ENCODE measurements around the gene TBCCD1.
"Not testable (repeated sequence)": the region's sequence is repeated elsewhere in the genome, so short reads cannot be mapped to it uniquely, and the experiment has no call there.

TBCCD1 gene

DNA sequence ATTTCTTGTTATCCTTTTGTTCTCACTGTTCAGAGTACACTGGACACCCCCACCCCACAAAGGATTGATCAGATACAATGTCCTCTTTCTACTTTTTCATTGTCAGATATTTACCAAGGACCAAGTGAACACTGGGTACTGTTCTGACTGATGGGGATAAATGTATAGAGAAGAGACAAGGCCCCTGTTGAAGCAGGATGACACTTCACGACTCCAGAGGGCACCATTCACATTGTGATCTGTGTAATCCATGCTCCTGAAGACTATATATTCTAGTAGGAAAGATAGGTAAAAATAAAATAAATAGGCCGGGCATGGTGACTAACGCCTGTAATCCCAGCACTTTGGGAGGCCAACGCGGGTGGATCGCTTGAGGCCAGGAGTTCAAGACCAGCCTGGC lies 15.8 kb downstream of the TBCCD1 start:
- DNase-seq: no peak

DNA sequence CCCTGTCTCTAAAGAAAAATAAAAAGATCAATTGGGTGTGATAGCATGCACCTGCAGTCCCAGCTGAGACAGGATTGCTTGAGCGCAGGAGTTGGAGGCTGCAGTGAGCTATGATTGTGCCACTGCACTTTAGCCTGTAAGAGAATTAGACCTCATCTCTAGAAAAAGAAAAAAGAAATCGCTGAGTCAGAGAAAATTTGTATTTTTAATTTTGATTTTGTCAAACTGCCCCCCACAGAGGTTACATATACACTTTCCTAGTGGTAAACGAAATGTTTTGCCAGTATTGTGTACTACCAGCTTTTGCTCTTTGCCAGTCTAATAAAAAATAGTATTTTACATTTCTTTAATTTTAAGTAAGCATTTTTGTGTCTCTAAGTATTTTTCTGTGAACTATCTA lies 17.6 kb downstream of the TBCCD1 start:
- DNase-seq: no peak

DNA sequence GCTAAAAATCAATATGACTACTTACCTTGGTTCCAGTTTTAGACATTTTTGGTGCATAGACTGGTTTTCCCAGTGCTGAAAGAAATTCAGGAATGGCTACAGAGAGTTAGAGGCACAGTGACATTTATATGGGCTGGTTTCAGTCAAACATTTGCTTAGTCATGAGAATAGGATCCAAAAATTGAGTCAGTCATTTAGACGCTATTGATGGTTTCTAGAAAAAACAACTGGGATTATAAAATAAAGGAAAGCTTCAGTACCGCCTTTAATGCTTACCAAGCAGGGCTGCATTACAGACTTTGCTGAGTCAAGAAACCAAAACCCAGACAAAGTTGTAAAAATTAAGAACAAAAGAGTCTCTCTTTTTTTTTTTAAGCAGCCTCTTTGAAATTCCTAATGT lies 22.9 kb downstream of the TBCCD1 start, which contains the start of gene CRYGS:
Gene CRYGS, minus strand, starts transcription at position 100 of the 400 bp plus-strand sequence. Its CDS starts 54 bp downstream, at position 46.
- no peak for DNase-seq

DNA sequence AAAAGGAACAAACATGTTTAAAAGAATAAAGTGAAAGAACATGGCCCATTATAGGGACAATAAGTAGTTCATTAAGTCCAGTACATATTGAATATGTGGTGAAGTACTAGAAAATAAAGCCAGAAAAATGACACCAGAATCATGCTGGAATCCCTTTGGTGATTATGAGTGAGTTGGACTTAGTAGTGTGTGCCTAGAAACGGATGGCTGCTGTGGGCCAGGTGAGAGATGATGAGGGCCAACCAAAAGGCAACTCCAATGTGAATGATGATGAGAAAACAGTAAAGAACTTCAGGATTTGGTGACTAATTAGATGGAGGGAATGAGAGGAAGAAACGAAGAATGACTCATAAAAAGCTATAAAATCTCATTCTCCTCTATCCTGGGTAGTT lies 26.3 kb downstream of the TBCCD1 start:
- no peak for DNase-seq

DNA sequence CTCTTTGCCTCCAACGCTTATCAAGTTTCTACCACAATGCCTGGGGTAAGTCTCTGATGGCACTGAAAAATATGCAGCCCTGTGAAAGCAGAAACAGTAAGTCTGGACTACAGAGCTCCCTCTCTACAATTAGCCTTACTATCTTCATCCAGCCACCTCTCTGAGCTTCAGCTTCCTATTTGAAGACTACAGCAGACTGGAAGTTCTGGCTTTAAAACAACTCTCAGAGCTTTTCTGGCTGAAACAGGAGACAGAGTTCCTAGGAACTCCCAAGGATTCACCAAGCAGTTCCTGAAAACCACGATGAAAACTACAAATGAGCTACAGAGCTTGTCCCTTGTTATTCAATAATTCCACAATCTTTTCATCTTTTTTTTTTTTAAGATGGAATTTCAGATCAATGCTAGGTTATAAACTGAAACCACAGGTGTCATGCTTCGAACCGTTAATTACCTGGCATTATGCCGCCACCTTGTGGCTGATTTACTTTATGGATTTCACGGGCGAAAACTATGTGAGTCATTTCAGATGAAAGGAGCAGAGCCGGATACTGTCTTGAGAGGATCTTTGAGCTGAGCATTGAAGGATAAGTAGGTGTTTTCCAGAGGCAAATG lies 26.8 kb downstream of the TBCCD1 start:
- DNase-seq: peak; percentile 42 to 66 (median 54)

DNA sequence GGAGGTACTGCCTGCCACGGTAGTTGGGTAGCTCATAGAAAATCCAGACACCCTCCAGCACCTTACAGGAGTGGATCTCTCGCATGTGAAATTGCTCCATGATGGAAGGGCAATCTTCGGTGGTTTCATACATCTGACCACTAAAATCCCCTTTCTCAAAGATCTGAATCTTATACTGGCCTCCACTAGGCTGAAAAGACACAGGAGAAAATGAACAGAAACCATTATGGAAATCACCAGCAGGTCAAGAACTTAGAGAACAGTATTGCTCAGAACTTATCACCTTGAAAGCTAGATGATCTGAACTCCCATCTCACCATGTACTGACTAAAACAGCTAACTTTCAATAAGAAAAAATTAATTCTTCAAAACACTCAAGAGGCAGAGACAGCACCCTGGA lies 28.4 kb downstream of the TBCCD1 start:
- no peak for DNase-seq

DNA sequence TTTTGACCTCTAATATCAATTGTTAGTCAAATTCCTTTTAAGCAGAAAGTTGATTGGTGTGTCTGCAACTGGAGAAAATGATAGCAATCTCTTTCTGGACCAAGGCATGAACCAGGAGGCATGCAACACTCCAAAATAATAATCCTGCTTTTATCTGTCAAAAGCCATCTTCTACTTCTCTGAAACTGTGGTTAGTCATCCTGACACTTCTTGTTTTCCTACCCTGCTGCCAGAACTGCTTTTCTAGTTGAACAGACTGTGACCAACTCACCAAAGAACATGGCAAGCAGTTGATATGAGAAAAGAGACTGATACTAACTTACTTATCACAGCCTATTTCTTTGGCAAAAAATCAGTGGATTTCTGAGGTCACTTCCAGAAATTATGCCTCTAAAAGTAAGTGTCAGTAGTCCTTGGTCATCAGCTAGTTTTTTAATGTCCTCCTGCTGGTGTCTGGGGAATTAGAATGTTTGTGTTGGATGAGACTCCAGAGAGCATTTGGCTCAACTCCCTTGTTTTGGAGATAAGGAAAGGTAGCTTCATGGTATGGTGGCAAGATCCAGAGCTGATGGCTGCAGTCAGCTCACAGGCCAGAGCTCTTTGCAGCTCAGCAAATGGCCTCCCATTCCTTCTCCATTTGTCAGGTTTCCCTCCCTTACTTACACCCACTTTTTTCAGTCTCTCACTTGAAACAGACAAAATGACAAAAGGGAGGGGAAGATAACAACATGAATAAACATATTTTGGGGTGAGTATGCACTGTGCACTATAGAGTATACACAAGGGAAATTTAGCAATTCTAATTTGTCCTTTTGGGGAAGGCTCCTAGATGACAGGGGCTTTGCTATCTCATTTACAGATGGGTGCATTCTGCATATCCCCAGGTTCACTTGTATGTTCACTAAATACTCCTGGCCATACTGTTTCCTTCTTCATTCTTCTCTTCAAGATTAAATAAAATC lies 30.0 kb downstream of the TBCCD1 start:
- DNase-seq: no peak

DNA sequence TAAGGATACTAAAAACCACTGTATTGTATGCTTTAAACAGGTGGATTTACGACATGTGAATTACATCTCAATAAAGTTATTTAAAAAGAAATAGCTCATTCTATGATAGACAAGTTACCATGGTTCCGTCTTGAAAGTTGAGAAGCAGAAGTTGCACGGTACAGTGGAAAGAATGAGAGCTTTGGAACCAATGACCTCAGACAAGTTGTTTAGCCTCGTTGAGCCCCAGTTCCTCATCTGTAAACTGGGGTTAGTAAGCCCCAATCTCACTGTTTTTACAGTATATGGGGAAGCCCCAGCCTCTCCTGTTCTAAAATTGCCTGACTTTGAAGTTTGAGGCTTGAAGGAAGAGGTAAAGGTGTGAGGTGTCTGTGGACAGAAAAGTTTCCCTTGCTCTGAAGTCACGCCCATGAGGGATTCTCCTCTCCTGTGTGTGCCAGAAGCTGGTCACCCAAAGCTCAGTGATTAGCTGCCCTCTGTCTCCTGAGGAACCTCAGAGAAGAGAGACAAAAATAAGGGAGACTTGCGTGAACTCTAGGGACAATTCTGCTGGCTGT lies 32.9 kb downstream of the TBCCD1 start:
- DNase-seq: no peak

DNA sequence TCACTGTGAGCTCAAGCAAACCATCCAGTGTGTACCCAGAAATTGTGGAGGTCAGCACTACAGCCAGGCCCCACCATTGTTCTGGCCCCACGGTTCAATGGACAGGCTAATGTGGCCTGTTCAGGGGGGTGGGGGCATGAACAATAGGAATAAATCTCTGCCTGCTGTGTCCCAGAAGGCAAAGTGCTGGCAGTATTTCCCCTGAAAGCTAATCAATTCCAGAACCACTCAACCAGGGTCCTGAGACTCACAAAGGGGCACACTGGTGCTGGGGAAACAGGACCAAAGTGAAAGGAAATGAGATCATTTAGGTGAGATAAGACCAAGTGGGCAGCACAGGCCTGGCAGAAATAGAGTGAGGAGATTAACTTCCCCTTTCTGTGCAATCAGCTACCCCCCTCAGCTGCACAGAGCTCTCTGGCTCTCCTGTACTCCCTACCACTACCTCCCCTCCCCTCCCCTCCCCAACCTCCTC lies 34.5 kb downstream of the TBCCD1 start:
- no peak for DNase-seq

DNA sequence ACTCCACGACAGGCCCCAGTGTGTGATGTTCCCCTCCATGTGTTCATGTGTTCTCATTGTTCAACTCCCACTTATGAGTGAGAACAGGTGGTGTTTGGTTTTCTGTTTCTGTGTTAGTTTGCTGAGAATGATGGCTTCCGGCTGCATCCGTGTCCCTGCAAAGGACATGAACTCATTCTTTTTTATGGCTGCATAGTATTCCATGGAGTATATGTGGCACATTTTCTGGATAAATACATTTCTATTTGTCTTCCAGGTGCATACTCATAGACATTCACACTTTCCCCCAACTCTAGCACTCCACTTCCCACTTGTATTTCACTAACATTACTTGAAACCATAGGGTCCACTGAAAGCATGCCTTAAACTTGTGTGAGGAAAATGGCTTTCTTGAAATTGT lies 35.4 kb downstream of the TBCCD1 start:
- not testable (repeated sequence) for DNase-seq

DNA sequence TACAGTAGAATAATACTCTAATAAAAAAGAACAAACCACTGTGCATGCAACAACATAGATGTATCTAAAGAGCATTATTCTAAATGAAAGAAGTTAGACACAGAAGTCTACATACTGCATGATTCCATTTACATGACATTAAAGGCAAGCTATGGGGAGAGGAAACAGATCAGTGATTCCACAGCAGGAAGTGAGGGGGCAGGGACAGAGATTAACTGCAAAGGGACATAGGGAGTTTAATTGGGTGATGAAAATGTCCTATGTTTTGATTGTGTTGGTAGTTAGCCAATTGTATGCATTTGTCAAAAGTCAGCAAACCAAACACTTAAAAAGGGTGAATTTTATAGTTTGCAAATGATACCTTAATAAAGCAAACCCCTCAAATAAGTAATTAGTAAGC lies 36.7 kb downstream of the TBCCD1 start:
- no peak for DNase-seq

DNA sequence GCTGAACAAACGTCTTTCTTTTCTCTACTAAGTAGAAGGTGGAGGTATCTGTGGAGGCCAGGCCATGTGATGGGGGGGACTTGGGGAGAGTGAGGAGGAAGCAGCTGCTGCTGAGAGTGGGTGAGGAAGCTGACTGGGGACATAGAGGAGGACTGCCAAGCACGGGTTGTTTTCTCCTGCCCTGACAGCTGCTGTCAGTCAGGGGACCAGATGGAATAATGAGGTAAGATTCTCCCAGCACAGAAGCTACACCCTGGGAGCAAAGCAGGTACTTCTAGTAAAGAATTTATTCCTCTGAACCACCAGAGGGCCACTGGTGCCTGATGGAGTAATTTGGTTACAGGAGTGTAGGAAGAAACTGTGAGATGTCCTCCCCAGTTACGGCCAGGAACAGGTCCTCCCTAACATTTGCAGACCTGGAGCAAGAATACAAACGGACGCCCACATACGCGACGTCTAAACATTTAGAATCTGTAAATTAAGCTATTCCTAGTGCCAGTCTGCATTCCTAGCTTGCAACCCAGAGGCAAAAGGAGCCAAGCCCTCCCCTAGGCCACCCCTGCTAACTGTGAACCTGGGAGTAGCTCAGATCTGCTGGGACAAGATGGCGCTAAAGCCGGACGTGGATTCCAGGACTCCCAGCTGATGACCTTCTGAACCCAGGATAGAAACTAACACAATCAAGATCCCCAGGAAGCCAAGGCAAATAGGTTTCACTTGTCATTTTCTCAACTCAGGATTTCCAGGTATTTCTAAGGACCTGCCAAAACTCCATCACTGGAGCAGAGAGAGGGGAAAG lies 37.7 kb downstream of the TBCCD1 start:
- no peak for DNase-seq

DNA sequence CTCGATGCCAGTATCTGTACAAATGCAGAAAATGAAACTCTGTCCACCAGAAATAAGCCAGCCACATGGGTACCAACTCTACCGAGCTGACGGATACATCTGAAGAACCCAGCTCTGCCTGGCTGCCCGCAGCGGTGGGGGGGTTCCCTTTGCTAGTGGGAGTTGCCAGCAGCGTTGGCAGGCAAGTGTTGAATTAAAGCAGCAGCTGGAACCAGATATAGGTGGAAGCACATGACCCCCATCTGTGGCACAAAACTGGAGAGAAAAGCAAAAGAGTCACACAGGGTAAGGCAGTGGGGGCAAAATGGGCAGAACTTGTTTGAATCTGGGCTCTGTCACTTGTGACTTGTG lies 40.9 kb downstream of the TBCCD1 start:
- DNase-seq: no peak

DNA sequence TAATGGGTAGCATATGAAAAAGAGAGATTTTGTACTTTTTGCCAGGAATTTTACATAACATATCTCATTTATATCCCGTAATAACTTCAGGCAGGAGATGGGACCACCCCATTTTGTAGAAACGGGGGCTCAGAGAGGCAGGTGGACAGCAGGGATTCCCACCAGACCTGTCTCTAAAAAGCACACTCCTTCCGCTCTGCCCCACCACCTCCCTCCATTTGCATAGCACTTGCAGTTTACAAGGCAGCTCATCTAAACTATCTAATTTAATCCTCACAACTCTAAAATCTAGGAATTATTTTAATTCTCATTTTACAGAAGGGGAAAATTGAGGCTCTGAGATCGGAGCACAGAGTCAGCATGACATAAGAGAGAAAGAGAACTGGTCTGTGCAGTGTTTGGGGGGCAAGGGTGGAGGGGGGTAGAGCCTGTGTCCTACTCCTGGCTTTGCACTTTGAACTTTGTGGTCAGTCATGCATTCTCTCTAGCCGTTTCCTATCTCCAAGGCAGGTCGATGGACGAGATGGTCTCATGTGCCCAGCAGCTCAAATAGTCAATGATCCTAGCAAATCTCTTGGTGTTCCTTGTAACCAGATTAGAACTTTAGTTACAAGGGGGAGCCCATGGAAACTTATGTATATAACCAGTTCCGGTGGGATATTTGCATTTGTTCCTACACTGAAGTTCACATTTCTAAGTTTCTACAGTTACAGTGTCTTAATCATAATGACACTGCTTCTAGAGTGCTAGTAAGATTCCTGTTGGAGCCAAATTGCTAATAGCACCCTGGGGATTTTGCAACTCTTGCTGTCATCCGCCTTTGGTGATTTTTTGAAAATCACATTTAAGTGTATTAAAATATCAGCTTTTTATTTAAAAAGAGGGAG lies 41.5 kb downstream of the TBCCD1 start:
- DNase-seq: no peak

DNA sequence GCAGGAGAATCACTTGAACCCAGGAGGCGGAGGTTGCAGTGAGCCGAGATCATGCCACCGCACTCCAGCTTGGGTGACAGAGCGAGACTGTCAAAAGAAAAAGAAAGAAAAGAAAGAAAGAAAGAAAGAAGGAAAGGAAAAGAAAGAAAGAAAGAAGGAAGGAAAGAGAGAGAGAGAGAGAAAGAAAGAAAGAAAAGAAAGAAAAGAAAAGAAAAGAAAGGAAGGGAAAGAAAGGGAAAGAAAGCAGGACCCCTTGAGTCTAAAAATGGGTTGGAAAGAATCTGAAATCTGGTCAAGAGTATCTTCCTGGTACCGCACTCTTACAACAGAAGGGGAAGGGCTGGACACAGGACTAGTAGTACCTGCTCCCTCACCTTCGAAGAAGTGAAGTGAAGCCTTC lies 42.5 kb downstream of the TBCCD1 start:
- no peak for DNase-seq

DNA sequence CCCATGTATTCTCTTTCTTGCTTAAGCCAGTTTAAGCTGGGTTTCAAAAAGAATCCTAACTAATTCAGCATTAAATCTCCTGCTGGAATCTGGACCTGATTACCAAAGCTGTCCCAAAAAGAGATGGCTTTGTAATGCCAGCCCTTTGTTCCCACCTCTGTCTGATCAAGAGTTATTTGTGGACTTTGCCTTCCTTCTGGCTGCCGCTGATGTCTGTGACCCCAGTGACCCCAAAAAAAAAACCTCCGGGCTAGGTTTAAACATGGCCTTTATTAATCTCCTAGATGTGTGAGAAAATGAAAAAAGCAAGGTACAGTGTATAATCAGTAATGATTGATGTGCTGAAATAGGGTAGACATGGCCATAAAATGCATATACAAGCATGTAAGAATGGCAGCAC lies 43.7 kb downstream of the TBCCD1 start:
- no peak for DNase-seq

DNA sequence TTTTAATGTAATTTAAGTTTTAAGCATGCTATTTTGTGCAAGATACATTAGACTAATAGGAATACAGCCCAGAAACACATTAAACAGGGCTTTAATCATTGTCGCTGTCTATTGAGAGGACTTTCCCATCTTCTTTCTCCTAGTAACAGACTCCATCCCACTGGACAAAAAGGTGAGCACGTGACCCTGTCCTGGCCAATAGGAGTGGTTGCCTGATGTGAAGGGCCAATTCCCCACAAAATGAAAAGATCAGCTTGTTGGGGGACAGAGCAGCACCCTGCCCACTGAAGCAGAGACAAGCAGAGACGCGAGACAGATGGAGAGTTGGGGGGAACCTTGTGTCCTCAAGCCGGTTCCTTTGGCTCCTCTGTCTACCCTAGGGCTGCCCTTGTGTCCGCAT lies 44.1 kb downstream of the TBCCD1 start:
- no peak for DNase-seq

DNA sequence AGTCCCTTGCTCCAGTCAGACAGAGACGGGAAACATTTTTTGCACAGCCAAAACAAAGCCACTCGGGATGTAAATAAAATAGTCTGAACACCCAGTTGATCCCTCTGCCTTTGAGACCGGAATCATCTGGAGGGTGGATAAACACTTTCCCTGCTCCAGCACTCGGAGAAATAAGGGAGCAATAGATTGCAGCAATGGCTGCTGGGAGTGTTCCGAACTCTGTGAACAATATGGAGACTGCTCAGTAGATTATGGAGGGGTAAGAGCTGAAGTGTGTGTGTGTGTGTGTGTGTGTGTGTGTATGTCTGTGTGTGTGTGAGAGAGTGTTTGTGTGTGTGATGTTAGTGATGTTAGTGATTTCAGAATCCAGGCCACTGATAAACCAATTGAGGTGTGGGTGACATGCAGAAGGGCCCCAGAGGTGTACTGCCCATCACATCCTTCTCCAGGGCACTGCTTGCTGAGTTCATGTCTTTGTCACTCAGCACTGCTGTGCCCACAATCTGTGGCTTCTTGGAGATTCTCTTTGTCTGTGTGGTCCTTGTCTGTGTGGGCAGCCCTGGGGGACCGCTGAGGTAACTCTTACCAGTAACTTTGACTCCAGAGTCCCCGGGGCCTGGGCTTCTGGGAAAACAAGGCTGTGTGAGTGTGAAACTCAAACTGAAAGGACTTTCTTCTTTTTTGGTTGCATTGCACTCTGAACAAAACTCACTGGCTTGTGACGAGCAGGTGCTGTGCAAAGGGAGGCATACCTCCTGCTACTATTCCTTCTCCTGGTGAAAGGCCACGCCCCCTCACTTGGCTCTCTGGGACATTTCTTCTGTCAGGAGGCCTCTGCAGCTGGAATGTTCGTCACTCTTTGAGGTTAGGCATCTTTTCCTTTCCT lies 45.9 kb downstream of the TBCCD1 start:
- no peak for DNase-seq

DNA sequence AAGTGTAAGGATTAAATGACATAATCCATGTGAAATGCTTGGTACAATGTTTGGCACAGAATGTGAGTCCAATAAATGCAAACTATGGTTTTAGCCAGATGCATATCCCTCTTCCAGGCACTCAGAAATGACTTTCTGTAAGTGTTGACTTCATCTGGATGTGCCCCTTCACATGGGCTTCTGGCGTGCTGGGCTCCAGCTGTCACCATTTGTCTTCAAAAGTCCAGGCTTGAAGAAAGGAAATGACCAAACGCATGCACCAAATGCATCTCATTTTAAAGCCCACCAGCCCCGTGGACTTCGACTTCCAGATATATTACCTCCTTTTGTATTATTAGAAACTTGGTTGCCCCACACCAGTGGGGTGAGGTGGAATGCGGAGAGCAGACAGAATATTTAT lies 46.7 kb downstream of the TBCCD1 start:
- DNase-seq: no peak

DNA sequence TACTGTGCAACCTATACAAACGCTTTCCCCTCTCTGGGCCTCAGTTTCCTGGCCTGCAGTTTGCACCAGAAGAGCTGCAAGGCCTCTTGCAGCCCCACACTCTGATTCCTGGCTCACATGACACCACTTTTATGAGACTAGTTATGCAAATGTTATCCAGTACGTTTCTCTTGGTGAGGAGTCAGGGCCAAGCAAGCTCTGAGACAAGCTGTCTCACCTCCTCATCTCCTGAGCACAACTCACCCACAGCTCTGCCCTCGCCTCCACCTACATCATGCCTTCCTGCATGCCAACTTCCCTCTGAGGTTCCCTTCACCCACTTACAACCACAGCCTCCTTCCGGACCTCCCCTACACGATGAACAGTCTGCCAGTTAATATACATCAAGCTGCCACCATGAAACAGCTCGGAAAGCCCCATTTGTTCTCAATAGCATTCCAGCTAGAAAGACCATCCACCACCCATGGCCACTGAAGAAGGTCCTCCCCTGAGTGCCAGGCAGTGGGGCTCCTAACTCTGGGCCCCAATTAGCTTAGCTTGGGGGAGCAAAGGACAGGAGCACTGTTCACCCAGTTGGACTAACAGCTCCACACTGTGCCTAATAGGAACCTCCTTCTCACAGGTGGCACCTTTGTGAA lies 48.0 kb downstream of the TBCCD1 start:
- peak in 2 of 4 experiments; percentile 18 to 46 for DNase-seq

Data from activated naive CD4-positive, alpha-beta T cell (primary cell).